Caco-2 (cell line): ENCODE results near the gene CAPZB. TPM values are rescaled to one million over a fixed set of nuclear protein-coding genes. Genes with fewer than 3 reads are reported as not detected.

Experiments
- BruUV-seq: library from RNA; stranded (reverse); fragments of 400-500 nt; replicated peaks from 2 replicates; lab custom pipeline; 2021; lab: Mats Ljungman, UMichigan
- CTCF ChIA-PET: fragments of 300-600 bp; sonication (Branson Sonifier 250); formaldehyde crosslinking; loops from one replicate; lab custom pipeline; 2022; ENCODE audit warnings: antibody characterized with exemption; lab: Charles Lee
- POLR2A ChIA-PET: fragments of 300-600 bp; sonication (Branson Sonifier 250); formaldehyde crosslinking; loops from one replicate; lab custom pipeline; 2022; ENCODE audit warnings: antibody characterized with exemption; lab: Charles Lee
- DNase-seq, 2 experiments: peaks; one replicate each; pipeline versions ENCODE4 v3.0.0 to v3.0.0-alpha.2; 2020 to 2022
- H3K27me3 ChIP-seq: replicated peaks from 2 replicates; pipeline ENCODE4 v1.6.0; 2011; ENCODE audit warnings: low read length; ENCODE audit not compliant: control insufficient read depth, insufficient read depth
- H3K36me3 ChIP-seq: 2 replicates; pipeline ENCODE4 v1.5.1; 2011; ENCODE audit warnings: low read length; ENCODE audit not compliant: control insufficient read depth, insufficient read depth
- H3K4me1 ChIP-seq: fragments of 250-450 bp; sonication (Bioruptor Pico); 2 replicates; pipeline ENCODE4 v1.5.1; 2020; ENCODE audit warnings: mild to moderate bottlenecking
- H3K4me3 ChIP-seq: 2 replicates; pipeline ENCODE4 v1.5.1; 2011; ENCODE audit warnings: low read depth, mild to moderate bottlenecking, control low read depth, low read length
- H3K9me3 ChIP-seq: fragments of 250-450 bp; sonication (Bioruptor Pico); 2 replicates; pipeline ENCODE4 v1.5.1; 2020; ENCODE audit warnings: mild to moderate bottlenecking, moderate library complexity
- H3K27ac Mint-ChIP-seq: one replicate; pipeline ENCODE4 v1.8.0; 2022; ENCODE audit warnings: mixed read lengths; ENCODE audit not compliant: unreplicated experiment
- H3K27me3 Mint-ChIP-seq: one replicate; pipeline ENCODE4 v1.8.0; 2022; ENCODE audit warnings: mixed read lengths; ENCODE audit not compliant: insufficient read depth, unreplicated experiment
- H3K36me3 Mint-ChIP-seq: one replicate; pipeline ENCODE4 v1.8.0; 2022; ENCODE audit warnings: mild to moderate bottlenecking, mixed read lengths; ENCODE audit not compliant: insufficient read depth, unreplicated experiment
- H3K4me1 Mint-ChIP-seq: one replicate; pipeline ENCODE4 v1.8.0; 2022; ENCODE audit warnings: low read depth, mixed read lengths; ENCODE audit not compliant: unreplicated experiment
- H3K4me3 Mint-ChIP-seq: one replicate; pipeline ENCODE4 v1.8.0; 2022; ENCODE audit warnings: mild to moderate bottlenecking, moderate library complexity, mixed read lengths; ENCODE audit not compliant: unreplicated experiment
- H3K9me3 Mint-ChIP-seq: one replicate; pipeline ENCODE4 v1.8.0; 2022; ENCODE audit warnings: mixed read lengths; ENCODE audit not compliant: unreplicated experiment
- intact Hi-C: fragments of 100-400 bp; cut with micrococcal nuclease; formaldehyde crosslinking; loops from one replicate; pipeline ENCODE4 v1.10.0; 2022; ENCODE audit not compliant: unreplicated experiment
- total RNA-seq: library from RNA; stranded (reverse); gene quantifications from 2 replicates; pipeline ENCODE4 v1.2.3, GENCODE V29; 2022
- TF ChIP-seq, protein P1 (sequence below), 2 experiments: fragments of 200-600 bp in 1 of 2; IDR thresholded peaks; 1 replicate in 1 of 2; 2 replicates in 1 of 2; pipeline versions ENCODE4 v1.5.1 to v1.8.0; 2011 to 2022; ENCODE audit warnings: antibody characterized with exemption in 1 of 2, control low read depth in 1 of 2, inconsistent platforms in 1 of 2, low read depth in 1 of 2, low read length in 1 of 2, mild to moderate bottlenecking in 1 of 2, moderate library complexity in 1 of 2; ENCODE audit not compliant: insufficient read depth in 1 of 2, severe bottlenecking in 1 of 2, unreplicated experiment in 1 of 2

CAPZB gene
- total RNA-seq, 1 experiment from 2014 or later, result 205 TPM

DNA sequence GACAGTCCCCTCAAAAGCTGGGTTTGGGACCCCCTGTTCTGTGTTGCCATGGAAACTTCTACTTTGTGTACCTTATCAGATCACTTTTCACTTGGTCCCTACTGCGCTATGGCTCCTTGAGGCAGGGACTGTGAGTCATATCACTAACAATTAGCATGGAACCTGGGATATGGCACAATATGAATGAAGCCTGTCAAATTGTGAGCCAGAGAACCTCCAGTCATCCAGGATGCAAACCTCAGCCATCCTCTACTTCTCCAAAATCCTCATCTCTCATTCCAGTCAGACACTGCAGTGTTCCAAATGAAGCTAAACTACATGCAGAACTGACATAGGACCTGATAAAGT, 11.2 kb upstream of the CAPZB start:
- no peaks in the 10 kb centered on the region for H3K36me3 ChIP-seq
- peaks cover 8% of the 10 kb centered on the region for H3K4me1 Mint-ChIP-seq
- no peaks in the 10 kb centered on the region for H3K27me3 Mint-ChIP-seq
- no TSS peak for BruUV-seq
- CTCF ChIA-PET, result no interaction called here
- TF ChIP-seq, protein P1, sequence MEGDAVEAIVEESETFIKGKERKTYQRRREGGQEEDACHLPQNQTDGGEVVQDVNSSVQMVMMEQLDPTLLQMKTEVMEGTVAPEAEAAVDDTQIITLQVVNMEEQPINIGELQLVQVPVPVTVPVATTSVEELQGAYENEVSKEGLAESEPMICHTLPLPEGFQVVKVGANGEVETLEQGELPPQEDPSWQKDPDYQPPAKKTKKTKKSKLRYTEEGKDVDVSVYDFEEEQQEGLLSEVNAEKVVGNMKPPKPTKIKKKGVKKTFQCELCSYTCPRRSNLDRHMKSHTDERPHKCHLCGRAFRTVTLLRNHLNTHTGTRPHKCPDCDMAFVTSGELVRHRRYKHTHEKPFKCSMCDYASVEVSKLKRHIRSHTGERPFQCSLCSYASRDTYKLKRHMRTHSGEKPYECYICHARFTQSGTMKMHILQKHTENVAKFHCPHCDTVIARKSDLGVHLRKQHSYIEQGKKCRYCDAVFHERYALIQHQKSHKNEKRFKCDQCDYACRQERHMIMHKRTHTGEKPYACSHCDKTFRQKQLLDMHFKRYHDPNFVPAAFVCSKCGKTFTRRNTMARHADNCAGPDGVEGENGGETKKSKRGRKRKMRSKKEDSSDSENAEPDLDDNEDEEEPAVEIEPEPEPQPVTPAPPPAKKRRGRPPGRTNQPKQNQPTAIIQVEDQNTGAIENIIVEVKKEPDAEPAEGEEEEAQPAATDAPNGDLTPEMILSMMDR (IDR thresholded peaks at IDR 0.05; ENCODE audit: insufficient read depth in 1 of 2, low read depth in 1 of 2, low read length in 1 of 2, severe bottlenecking in 1 of 2, unreplicated experiment in 1 of 2), result no peak
- intact Hi-C loops, result no loop called here
- H3K4me3 Mint-ChIP-seq, result no peak overlapping the region
- no peak for DNase-seq
- H3K36me3 Mint-ChIP-seq, result no peaks in the 10 kb centered on the region
- H3K9me3 Mint-ChIP-seq, result peaks cover 9% of the 10 kb centered on the region
- H3K4me1 ChIP-seq, result no peaks in the 10 kb centered on the region
- no peaks in the 10 kb centered on the region for H3K27me3 ChIP-seq
- H3K9me3 ChIP-seq, result no peaks in the 10 kb centered on the region
- no peak overlapping the region for H3K27ac Mint-ChIP-seq
- H3K4me3 ChIP-seq, result no peak overlapping the region
- POLR2A ChIA-PET, result no interaction called here

DNA sequence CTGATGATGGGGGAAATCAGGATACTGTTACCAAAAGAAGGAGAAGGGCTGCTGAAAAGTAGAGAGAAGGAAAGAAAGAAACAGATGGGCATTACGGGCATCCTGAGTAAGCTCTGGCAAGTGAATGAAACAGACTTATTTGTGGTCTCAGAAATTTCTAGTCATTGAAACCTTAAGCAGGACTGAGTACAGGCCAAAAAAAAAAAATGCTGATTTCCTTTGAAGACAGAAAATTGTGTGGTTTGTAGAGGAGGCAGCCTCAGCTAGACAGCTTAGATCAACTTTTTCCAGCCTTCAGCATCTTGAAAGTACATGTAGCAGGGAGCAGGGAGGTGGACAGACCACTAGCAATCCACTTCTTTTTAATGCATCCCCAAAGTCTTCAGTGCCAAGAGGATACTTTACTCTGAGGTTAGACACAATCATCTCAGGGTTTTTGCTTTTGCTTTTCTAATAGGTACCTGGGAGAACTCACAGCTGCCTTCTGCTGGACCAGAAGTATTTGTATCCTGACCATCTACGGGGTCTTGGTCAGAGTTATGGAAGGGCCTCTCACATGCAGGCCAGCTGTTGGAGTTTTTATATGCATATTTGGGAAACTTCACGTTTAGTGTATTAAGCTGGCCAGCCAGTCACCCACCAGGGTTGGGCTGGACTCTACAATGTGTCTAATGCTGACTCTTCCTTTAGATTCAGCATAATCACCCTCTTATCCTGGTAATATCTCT, 10.6 kb upstream of the CAPZB start:
- Histone ChIP-seq H3K27me3 (no peaks in the 10 kb centered on the region), H3K4me1 (no peaks in the 10 kb centered on the region), H3K4me3 (no peak overlapping the region), H3K36me3 (no peaks in the 10 kb centered on the region), H3K9me3 (no peaks in the 10 kb centered on the region)
- peaks cover 8% of the 10 kb centered on the region for H3K4me1 Mint-ChIP-seq
- intact Hi-C loops, result no loop called here
- no peaks in the 10 kb centered on the region for H3K27me3 Mint-ChIP-seq
- no peak overlapping the region for H3K4me3 Mint-ChIP-seq
- TF ChIP-seq, protein P1 (IDR thresholded peaks at IDR 0.05; ENCODE audit: insufficient read depth in 1 of 2, low read depth in 1 of 2, low read length in 1 of 2, severe bottlenecking in 1 of 2, unreplicated experiment in 1 of 2), result no peak
- H3K27ac Mint-ChIP-seq, result no peak overlapping the region
- H3K36me3 Mint-ChIP-seq, result no peaks in the 10 kb centered on the region
- DNase-seq, result no peak
- BruUV-seq, result no TSS peak
- POLR2A ChIA-PET, result interaction anchor here (0.5 kb wide), 1 partner anchor 10 kb away, joined by 3 read pairs; no protein-coding TSS in a partner anchor
- H3K9me3 Mint-ChIP-seq, result peaks cover 9% of the 10 kb centered on the region
- CTCF ChIA-PET, result no interaction called here

- intact Hi-C loops, result no loop called here
- Mint-ChIP-seq H3K9me3 (peaks cover 9% of the 10 kb centered on the region), H3K27ac (no peak overlapping the region), H3K4me1 (peaks cover 8% of the 10 kb centered on the region), H3K4me3 (no peak overlapping the region), H3K36me3 (no peaks in the 10 kb centered on the region), H3K27me3 (no peaks in the 10 kb centered on the region)
- H3K36me3 ChIP-seq, result no peaks in the 10 kb centered on the region
- H3K9me3 ChIP-seq, result no peaks in the 10 kb centered on the region
- no TSS peak for BruUV-seq
- H3K27me3 ChIP-seq, result no peaks in the 10 kb centered on the region
- TF ChIP-seq, protein P1 (IDR thresholded peaks at IDR 0.05; ENCODE audit: insufficient read depth in 1 of 2, low read depth in 1 of 2, low read length in 1 of 2, severe bottlenecking in 1 of 2, unreplicated experiment in 1 of 2), result no peak
- H3K4me3 ChIP-seq, result no peak overlapping the region
- POLR2A ChIA-PET, result no interaction called here
- no peaks in the 10 kb centered on the region for H3K4me1 ChIP-seq
- CTCF ChIA-PET, result no interaction called here
- DNase-seq, result no peak
Observed at GRCh38 chr1:19495000-19495656, 9.8 kb upstream of the CAPZB start.
